MM.1S (cell line): ENCODE results near the gene DDX52.

Source experiments
- DNase-seq: peaks from one replicate; pipeline ENCODE4 v3.0.0-alpha.2; 2015
- H2AFZ ChIP-seq: fragments of 300-600 bp; sonication (generic); 2 replicates; pipeline ENCODE4 v1.6.0; 2016; ENCODE audit warnings: antibody characterized with exemption, low read length
- H3F3A ChIP-seq: fragments of 300-600 bp; sonication (generic); 2 replicates; pipeline ENCODE4 v1.6.1; 2016; ENCODE audit warnings: mild to moderate bottlenecking, antibody characterized with exemption, low read length, moderate library complexity, mixed read lengths; ENCODE audit not compliant: insufficient read depth
- H3K27ac ChIP-seq: fragments of 300-600 bp; sonication (generic); 2 replicates; pipeline ENCODE4 v1.5.1; 2016; ENCODE audit warnings: mild to moderate bottlenecking, low read length
- H3K27me3 ChIP-seq: fragments of 300-600 bp; sonication (generic); replicated peaks from 2 replicates; pipeline ENCODE4 v1.6.0; 2016; ENCODE audit warnings: low read length; ENCODE audit not compliant: insufficient read depth
- H3K36me3 ChIP-seq: fragments of 300-600 bp; sonication (generic); replicated peaks from 2 replicates; pipeline ENCODE4 v1.6.1; 2016; ENCODE audit warnings: mild to moderate bottlenecking, low read length, mixed read lengths; ENCODE audit not compliant: insufficient read depth
- H3K4me1 ChIP-seq: fragments of 300-600 bp; sonication (generic); 2 replicates; pipeline ENCODE4 v1.6.1; 2016; ENCODE audit warnings: low read length, mixed read lengths
- H3K4me2 ChIP-seq: fragments of 300-600 bp; sonication (generic); 2 replicates; pipeline ENCODE4 v1.6.0; 2016; ENCODE audit warnings: low read depth, low read length
- H3K4me3 ChIP-seq: fragments of 300-600 bp; sonication (generic); 2 replicates; pipeline ENCODE4 v1.5.1; 2016; ENCODE audit warnings: low read length, mixed read lengths
- H3K79me2 ChIP-seq: fragments of 300-600 bp; sonication (generic); 2 replicates; pipeline ENCODE4 v1.6.1; 2016; ENCODE audit warnings: mixed run types, low read length, mixed read lengths
- H3K9ac ChIP-seq: fragments of 300-600 bp; sonication (generic); 2 replicates; pipeline ENCODE4 v1.6.1; 2016; ENCODE audit warnings: low read length, mixed read lengths
- H3K9me2 ChIP-seq: fragments of 300-600 bp; sonication (generic); replicated peaks from 2 replicates; pipeline ENCODE4 v1.6.1; 2016; ENCODE audit warnings: mild to moderate bottlenecking, low read length, mixed read lengths; ENCODE audit not compliant: insufficient read depth
- H3K9me3 ChIP-seq: fragments of 300-600 bp; sonication (generic); replicated peaks from 2 replicates; pipeline ENCODE4 v1.6.1; 2016; ENCODE audit warnings: mild to moderate bottlenecking, low read length, mixed read lengths; ENCODE audit not compliant: insufficient read depth
- H4K20me1 ChIP-seq: fragments of 300-600 bp; sonication (generic); 2 replicates; pipeline ENCODE4 v1.6.1; 2016; ENCODE audit warnings: mild to moderate bottlenecking, low read length, moderate library complexity, mixed read lengths; ENCODE audit not compliant: insufficient read depth
- EZH2 ChIP-seq: fragments of 300-600 bp; sonication (generic); optimal IDR thresholded peaks from 2 replicates; pipeline ENCODE3; 2017; ENCODE audit warnings: low read depth, mild to moderate bottlenecking, antibody characterized with exemption, low read length, mixed read lengths
- EZH2phosphoT487 ChIP-seq: fragments of 300-600 bp; sonication (generic); IDR thresholded peaks from 2 replicates; pipeline ENCODE4 v1.6.1; 2018; ENCODE audit warnings: antibody characterized with exemption, low read length
- TF ChIP-seq, protein P1 (sequence below): fragments of 300-600 bp; sonication (generic); IDR thresholded peaks from 2 replicates; pipeline ENCODE4 v1.5.1; 2016; ENCODE audit warnings: antibody characterized with exemption, low read length, mixed read lengths

The DDX52 gene

DNA sequence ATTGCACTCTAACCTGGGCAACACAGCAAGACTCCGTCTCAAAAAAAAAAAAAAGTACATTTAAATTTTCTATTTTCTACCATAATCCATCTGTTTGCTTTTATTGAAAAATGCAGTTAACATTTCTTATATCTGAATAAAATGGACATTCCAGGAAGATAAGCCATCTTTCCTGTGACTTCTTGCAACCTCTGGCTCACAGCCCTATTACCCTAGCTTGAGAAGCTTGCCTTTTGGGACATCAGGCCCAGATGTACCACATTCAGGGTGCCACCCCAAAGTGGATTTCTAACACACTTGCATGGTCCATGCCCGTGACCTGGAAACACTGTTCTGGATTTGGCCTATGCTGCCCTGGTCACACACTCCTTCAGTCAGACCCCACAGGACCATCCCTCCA is 30.1 kb upstream of the DDX52 start:
- Histone ChIP-seq H3K9me2 (no peaks in the 10 kb centered on the region), H3K79me2 (no peaks in the 10 kb centered on the region), H4K20me1 (no peaks in the 10 kb centered on the region), H3K9me3 (no peaks in the 10 kb centered on the region), H2AFZ (no peak overlapping the region), H3K27me3 (no peaks in the 10 kb centered on the region), H3K36me3 (no peaks in the 10 kb centered on the region), H3K9ac (no peak overlapping the region), H3K27ac (no peak overlapping the region), H3K4me2 (no peak overlapping the region), H3F3A (no peaks in the 10 kb centered on the region), H3K4me1 (no peaks in the 10 kb centered on the region), H3K4me3 (no peak overlapping the region)
- TF ChIP-seq EZH2: no peak
- TF ChIP-seq, protein P1, sequence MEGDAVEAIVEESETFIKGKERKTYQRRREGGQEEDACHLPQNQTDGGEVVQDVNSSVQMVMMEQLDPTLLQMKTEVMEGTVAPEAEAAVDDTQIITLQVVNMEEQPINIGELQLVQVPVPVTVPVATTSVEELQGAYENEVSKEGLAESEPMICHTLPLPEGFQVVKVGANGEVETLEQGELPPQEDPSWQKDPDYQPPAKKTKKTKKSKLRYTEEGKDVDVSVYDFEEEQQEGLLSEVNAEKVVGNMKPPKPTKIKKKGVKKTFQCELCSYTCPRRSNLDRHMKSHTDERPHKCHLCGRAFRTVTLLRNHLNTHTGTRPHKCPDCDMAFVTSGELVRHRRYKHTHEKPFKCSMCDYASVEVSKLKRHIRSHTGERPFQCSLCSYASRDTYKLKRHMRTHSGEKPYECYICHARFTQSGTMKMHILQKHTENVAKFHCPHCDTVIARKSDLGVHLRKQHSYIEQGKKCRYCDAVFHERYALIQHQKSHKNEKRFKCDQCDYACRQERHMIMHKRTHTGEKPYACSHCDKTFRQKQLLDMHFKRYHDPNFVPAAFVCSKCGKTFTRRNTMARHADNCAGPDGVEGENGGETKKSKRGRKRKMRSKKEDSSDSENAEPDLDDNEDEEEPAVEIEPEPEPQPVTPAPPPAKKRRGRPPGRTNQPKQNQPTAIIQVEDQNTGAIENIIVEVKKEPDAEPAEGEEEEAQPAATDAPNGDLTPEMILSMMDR: no peak
- no peak for TF ChIP-seq EZH2phosphoT487
- DNase-seq: no peak

DNA sequence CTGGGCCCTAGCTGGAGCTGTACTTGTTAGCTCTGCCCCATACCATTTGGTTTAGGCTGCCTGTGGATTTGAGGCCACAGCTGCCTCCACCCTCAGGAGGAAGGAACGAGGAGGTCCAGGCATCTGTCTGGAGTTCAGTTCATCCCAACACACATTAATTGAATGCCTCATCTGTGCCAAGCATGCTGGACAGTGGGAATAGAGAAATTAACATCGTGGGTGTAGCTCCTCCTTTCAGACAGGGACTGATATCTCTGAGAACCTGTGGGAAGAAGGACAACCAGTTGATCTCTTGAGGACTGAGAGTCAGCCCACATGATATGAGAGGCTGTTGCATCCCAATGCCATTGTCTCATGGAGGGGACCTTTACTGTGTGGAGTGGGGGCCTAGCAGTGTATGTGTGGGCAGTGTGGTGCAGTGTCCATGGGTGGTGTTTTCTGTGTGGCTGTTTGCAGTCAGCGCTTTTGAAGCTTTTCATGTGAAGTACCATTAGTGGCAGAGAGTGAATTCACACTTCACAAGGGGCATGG is 29.4 kb upstream of the DDX52 start:
- no peak overlapping the region for H2AFZ ChIP-seq
- H3F3A ChIP-seq: no peaks in the 10 kb centered on the region
- no peaks in the 10 kb centered on the region for H3K9me3 ChIP-seq
- H3K79me2 ChIP-seq: no peaks in the 10 kb centered on the region
- H3K4me2 ChIP-seq: no peak overlapping the region
- H3K9me2 ChIP-seq: no peaks in the 10 kb centered on the region
- no peak overlapping the region for H3K9ac ChIP-seq
- no peak for DNase-seq
- H3K36me3 ChIP-seq: no peaks in the 10 kb centered on the region
- no peak for TF ChIP-seq EZH2phosphoT487
- TF ChIP-seq, protein P1: no peak
- TF ChIP-seq EZH2: no peak
- H3K4me1 ChIP-seq: no peaks in the 10 kb centered on the region
- H3K4me3 ChIP-seq: no peak overlapping the region
- no peaks in the 10 kb centered on the region for H4K20me1 ChIP-seq
- H3K27ac ChIP-seq: no peak overlapping the region
- H3K27me3 ChIP-seq: no peaks in the 10 kb centered on the region

DNA sequence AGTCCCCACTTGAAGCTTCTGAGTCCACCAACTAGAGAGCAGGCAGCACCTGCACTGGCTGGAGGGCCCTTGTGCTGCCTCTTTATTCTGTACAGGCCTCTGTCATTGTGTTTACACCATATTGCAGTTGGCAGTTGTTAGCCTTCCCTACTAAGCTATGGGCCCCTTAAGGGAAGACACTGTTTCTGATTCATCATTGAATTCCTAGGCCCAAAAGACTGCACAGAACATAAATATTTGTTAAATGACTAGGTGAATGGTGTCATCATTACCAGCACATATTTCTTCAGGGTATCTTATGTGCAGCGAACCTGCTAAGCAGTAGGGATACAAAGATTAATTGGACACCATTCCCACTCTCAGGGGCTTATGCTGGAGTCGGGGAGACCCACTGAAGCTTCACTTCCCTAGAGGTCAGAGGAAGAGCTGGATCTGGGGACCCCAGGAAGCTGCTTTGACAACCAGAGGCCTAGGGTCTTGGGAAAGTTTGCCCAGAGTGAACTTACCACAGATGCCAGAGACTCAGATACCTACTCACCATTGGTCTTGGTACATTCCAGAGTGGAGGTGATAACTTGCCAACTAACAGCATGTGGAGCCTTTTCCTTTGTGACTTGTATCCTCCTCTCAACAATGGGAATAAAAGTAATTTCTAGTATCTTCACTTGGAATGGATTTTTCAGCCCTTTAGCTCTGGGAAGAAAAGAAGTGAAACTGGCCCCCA is 28.7 kb upstream of the DDX52 start:
- no peaks in the 10 kb centered on the region for H3K27me3 ChIP-seq
- no peak overlapping the region for H3K4me3 ChIP-seq
- DNase-seq: no peak
- H3K4me2 ChIP-seq: no peak overlapping the region
- no peaks in the 10 kb centered on the region for H3K4me1 ChIP-seq
- H3K9ac ChIP-seq: no peak overlapping the region
- no peaks in the 10 kb centered on the region for H3F3A ChIP-seq
- H3K27ac ChIP-seq: no peak overlapping the region
- H3K9me3 ChIP-seq: no peaks in the 10 kb centered on the region
- no peaks in the 10 kb centered on the region for H3K79me2 ChIP-seq
- H2AFZ ChIP-seq: no peak overlapping the region
- H3K36me3 ChIP-seq: no peaks in the 10 kb centered on the region
- H4K20me1 ChIP-seq: no peaks in the 10 kb centered on the region
- TF ChIP-seq EZH2: no peak
- no peak for TF ChIP-seq EZH2phosphoT487
- TF ChIP-seq, protein P1: no peak
- no peaks in the 10 kb centered on the region for H3K9me2 ChIP-seq
